Activated T-helper 9 cell treated with anti-CD3 and anti-CD28 coated beads, Interleukin-2, amount 50 U/mL, for 16 hours (primary cell): ENCODE results near the gene PWWP2B.

Experiments used
- DNase-seq: peaks from one replicate; pipeline ENCODE4 v3.0.0-alpha.2; 2020; ENCODE audit warnings: low read depth

The PWWP2B gene

DNA sequence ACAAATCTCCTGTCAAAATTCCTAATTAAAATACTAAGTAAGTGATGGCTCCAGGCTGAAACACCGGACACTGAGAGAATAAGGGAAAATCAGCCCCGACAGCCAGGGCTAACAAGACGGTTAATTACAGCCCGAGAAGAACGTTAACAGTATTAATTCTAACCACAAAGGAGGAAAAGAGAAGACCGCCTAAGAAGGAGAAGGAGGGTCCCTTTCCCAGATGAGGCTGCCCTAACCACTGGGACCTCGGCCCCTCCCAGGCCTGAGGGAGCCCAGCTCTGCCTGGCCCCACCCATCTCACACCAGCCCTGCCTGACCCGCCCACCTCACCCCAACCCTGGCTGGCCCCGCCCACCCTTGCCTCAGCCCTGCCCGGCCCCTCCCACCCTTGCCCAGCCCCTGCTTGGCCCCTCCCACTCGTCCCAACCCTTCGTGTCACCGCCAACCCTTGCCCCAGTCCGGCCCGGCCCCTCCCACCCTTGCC, 51.3 kb downstream of the PWWP2B start:
- DNase-seq: no peak

DNA sequence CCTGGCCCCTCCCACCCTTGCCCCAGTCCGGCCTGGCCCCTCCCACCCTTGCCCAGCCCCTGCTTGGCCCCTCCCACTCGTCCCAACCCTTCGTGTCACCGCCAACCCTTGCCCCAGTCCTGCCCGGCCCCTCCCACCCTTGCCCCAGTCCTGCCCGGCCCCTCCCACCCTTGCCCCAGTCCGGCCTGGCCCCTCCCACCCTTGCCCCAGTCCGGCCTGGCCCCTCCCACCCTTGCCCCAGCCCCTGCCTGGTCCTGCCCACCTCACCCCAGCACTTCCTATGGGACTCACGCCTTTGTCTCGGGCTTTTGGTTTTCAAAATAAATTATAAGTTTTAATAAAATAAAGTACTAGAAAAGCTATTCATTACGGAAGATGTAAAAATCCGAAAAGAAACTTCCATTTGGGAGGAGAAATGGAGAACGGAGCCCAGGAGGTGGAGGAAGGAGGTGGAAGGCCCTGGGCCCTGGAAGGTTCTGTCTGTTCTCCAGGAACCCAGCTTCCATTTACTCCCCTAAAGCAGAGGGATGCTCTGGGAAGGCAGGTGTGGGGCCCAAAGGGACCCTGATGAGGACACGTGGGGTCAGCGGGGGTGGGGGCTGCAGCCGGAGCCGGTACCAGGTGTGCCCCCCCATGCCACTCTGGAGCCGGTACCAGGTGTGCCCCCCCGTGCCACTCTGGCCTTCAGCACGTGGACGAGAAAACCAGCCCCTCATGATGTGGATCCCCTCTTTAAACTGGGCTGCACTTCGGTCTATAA, 52.2 kb downstream of the PWWP2B start:
- DNase-seq: no peak

DNA sequence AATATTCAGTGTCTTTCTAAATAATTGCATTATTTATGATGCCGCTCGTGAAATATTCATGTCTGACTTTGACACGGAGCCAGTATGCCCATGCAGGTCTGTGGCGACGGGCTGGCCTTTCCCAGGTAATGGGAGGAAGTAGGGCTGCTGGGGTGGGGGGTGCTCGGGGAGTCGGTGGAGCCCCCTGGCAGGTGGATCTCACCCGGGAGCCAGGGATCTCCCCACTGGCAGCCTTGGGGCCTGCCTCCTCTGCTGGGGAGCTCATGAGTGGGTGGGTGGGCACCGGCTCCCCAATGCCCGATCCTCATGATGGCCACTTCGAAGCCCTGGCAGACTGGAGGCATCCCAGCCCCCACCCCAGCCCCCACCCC, 52.8 kb downstream of the PWWP2B start:
- no peak for DNase-seq

DNA sequence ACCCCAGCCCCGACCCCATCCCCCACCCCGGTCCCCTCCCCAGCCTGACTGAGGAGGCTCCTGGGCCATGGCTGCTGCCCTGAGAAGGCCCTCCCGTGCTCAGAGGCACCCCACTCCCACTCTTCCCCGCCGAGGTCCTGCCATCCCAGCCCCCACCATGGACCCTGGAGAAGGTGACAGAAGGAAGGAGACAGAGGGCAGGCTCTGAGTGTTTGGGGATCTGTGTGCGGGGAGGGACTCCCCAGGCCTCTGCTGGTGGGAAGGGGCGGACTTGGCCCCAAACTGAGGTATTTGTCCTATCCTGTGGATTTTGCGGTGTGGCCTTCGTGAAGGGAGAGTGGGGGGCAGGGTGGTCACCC, 53.4 kb downstream of the PWWP2B start:
- no peak for DNase-seq

DNA sequence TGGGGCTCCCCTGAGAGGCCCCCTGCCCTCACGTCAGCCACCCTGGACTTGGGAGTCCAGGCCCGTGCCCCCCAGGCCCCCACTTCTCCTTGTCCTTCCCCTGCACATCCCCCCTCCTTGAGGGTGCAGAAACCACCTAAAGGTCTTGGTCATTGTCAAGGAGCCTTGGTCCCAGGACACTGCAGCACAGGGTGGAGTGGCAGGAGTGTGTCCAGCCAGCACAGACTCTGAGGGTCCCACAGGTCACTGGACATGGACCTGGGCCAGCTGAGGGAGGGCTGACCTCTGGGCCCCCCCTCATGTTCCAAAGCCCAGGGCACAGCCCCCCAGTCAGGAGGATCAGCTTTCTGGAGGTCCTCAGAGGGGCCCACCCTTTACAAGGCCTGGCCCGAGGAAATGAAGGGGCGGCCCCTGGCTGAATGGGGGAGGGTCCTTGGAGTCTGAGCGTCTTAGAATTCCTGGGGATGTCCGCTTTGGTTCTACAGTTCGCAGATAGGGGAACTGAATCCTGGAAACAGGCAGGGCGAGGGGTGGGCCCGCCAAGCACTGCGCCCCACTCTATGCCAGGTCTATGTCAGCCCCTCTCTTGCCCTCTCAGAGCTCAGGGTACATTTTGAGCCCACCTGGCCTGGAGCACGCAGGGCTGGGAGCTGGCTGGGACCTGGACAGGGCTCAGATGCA, 54.0 kb downstream of the PWWP2B start:
- no peak for DNase-seq

DNA sequence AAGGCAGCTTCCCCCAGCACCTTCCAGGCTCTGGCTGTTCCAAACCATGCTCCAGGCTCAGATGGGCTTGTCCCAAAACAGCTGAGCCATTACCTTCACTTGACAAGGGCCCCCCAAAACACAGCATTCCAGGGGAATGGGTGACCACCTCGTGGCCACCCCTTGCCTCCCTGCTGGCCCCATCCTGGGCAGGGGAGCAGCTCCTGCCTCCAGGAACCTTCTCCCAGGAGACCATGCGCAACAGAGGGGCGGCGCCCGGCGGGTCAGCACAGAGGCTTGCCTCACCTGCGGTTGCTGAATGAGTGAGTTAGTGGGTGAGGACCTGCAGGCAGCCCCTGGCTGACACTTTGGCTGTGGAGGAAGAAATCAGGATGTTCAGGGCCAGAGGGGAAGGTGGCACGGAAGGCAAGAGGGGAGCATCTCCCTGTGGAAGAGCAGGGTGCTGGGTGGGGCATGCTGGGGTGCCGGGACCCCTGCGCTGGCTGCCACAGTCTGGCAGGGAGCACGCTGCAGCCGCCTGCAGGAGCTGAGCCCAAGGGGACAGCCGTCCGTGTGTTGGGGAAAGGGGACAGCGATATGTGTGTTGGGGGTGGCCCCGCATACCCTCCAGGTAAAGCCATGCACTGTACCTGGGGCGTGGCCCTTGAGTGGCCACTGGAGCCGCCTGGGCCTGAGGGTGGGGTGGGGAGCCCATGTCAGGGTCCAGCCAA, 54.7 kb downstream of the PWWP2B start:
- no peak for DNase-seq

DNA sequence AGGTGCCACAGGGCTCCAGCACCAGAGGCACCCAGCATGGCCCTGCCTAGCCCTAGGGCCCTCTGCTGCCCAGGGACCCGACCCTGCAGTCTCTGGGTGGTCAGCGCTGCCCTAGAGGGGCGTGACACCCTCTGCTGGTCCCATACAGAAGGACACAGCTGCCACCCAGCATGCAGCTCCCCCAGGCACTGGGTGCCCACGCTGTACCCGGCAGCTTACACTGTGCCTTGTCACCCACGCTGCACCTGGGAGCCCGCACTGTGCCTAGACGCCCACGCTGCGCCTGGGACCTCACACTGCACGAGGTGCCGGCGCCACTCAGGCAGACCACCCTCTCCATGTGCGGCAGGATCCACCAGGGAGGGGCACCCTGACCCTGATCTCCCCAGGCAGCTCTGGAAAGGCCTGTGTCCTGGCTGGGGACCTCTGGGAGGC, 55.2 kb downstream of the PWWP2B start:
- DNase-seq: no peak

DNA sequence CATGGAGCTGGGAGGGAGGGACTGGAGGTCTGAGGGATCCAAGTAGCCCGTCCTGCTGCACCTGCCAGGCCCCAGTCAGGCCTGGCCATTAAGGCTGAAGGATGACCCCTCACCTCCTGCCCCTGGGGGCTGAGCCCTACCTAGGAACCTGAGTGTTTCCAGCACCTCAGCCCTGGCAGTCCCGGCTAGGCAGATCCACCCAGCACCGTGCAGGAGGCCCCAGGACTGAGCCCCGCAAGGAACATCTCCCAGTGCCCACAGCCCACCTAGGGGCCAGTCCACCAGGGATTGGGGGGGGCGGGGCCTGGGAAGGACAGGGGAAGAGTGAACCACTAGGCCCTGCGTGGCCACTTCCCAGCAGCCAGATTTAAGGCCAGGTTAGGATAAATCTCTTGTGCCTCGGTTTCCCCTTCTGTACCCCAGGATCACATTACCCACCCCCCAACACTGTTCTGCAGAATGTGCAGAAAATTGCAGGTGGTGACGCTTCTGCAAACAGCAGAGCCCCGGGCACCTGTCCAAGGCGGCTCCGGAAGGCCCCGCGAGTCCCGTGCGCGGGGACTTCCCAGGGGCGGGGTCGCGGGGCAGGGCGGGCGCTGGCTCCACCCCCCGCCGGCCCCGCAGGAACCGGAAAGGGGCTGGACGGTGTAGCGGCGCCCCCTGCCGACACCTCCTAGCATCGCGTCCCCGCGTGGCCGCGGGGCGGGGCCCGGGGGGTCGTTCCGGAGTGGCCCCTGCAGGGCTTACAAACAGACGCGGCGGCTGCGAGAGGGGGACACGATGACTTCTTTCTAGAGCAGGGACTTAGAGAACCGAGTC, 55.9 kb downstream of the PWWP2B start:
- DNase-seq: peak; percentile 85

DNA sequence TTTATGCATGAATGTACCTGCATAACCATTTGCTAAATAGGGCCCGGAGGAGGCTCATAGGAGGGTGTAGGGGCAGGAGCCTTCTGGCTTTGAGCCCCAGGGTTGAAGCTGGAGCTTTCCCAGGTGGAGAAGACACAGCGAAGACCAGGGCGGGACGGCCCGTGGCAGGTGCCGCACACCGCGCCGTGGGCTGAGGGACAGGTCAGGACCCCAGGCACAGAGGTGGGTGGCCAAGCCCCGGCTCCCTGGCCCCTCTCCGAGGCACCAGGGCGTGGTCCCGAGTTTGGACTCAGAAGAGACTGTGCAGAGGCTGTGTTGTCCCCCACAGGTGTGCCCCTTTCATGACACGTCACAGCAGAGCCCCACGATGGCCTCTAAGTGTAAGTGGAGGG, 56.5 kb downstream of the PWWP2B start:
- DNase-seq: no peak

DNA sequence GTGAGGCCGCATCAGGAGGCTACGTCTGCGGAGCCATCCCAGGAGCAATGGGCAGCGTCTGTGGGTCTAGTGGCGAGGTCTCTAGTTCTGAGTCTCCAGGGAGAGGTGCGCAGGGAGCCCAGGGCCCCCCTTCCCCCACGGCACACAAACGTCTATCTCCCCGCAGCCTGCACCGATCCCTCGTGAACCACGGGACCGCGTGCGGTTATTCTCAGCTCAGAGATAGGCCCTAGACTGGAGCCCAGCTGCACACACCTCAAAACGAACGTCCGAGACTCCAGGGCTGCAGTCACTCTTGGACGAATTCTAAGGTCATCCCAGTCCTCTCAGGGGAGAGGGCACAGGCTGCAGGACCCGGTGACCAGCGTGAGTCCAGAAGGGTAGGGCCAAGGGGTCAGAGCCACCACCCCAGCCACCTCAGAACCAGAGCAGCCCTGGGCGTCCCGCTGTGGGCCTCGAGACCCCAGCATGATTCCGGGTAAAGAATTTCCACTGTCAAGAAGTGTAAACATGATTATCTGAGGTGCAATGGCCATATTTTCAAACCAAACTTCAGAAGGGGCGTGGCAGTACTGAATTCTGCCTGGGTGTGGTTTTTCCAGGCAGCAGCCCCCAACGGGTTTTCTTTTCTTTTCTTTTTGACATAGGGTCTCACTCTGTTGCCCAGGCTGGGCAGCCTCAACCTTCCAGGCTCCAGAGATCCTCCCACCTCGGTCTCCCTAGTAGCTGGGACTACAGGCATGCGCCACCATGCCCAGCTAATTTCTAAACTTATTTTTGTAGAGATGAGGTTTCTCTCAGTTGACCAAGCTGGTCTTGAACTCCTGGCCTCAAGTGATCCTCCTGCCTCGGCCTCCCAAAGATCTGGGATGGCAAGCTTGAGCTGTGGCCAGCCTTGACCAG, 57.5 kb downstream of the PWWP2B start:
- no peak for DNase-seq

DNA sequence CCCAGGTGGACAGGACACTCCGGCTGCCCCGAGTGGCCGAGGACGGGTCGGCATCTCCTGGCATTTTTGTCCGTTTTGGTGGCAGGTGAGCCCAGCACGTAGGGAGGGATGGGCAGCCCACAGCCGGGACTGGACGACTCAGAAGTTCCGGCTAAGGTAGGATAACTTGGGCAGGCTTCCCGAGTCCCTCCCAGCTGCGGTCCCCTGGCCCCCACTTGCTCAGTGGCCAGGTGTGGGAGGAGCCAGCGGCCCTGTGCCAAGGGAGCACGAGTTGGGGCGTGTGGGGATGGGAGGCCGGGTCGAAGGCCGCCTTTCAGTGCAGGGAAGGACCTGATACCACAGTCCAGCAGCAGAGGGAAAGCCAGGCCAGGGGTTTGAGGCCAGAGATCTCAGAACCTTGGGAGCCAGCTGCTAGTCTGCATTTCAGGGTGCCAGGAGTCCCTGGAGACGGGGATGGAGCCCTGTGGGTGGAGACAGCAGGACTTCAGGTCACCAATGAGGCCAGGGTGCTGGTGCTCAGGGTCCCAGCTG, 58.5 kb downstream of the PWWP2B start:
- no peak for DNase-seq

DNA sequence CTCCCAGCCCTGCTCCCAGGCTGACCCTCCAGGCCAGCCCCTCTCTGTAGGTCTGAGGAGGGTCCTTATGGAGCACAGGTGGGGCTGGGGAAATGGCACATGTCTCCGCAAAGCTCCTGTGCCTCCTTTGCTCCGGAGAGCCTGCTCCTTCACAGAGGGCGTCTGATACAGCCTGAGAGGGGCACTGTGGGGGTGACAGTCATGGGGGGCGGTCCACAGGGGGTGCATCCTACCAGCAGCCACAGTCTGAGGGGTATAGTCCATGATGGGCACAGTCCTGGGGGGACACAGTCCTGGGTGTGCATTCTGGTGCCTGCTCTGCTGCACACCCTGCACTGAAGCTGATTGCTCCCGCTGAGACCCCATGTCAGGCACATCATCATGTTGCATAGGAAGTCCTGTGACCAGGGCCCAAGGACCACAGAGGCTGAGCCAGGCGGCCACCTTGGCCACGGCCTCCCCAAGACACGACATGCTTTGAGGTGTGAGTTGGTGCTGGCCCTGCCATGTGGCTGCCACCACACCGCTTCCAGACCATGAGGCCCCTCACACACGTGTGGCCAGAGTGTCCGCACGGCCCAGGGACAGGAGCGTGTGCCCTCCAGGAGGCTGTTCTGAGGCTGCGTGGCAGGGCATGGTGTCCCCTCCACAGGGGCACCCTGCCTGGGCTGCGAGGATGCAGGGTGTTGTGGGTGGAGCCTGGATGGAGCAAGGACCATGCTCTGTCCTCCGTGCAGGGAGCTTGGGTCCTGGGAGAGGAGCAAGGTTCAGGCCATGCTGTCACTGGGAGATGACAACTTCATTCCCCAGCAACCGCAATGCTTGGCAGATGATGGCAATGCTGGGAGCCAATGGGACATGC, 59.2 kb downstream of the PWWP2B start:
- no peak for DNase-seq

DNA sequence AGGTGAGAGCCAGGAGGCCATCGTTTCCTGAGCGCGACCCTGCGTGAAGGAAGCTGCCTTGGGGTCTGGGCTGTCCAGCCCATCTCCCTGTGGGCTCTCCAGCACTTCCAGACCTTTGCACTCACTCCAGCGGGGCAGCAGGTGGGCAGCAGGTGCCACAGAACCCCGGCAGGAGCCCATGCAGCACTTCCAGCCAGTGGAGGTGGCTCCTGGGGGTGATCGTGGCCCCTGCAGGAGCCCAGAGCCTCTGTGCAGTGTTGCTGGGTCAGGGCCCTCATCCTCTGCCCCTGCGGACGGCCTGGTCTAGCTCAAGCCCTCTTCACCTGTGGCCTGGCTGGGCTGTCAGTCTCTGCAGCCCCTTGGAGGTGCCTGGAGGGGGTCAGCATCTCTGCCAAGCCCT, 59.9 kb downstream of the PWWP2B start:
- no peak for DNase-seq

DNA sequence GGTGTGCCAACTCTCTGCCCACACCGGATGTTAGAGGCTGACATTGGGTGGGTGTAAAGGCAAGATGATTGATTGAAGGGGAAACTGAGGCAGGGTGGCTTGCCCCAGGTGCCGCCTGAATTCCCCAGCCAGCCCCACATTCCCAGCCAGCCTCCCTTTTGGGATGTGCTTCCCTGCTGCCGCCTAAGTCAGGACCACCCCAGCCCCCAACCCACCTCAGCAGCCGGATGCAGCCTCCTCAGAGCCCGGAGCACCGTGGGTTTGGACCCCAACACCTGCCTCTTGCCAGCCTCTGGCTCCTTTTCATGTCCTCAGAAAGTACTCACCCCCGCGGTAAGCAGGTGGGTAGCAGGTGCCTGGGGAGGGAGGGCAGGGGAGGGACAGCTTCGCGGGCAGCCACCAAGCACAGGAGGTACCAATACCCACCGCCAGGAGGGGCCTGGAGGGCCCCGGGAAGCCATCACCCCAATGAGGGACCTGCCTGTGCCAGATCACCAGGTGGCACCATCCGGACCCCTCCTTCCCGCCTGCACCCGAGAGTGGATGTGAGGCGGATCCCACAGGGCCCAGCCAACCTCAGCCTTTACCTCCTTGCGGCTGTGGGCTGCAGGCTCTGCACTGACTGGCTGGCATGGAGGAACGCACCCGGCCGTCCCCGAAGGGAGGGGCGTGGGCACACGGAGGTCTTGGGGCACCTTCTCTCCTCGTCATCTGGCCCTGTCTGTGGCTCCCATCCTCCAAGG, 60.5 kb downstream of the PWWP2B start:
- no peak for DNase-seq

DNA sequence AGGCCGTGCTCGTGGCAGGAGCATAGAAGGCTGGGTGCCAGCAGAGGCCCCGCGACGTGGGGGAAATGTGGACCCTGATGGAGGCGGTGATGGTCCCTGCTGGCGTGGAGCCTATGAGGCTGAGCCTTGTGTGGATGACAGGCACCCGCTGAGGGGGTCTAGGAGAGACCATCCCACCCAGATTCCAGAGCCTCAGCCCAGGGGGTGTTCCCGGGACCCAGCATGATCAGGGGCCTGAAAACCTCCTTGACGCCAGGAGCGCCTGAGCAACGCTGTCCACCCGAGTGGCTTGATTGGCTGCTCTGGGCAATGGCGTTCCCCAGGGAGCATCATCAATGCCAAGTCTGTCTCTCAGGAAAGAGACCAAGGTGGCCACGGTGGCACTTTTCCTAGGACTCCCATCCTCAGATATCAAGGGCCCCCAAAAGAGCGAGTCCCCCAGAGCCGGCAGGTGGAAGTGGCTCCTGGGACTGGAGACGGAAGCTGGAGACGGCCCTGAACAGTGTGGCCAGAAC, 61.1 kb downstream of the PWWP2B start:
- no peak for DNase-seq

DNA sequence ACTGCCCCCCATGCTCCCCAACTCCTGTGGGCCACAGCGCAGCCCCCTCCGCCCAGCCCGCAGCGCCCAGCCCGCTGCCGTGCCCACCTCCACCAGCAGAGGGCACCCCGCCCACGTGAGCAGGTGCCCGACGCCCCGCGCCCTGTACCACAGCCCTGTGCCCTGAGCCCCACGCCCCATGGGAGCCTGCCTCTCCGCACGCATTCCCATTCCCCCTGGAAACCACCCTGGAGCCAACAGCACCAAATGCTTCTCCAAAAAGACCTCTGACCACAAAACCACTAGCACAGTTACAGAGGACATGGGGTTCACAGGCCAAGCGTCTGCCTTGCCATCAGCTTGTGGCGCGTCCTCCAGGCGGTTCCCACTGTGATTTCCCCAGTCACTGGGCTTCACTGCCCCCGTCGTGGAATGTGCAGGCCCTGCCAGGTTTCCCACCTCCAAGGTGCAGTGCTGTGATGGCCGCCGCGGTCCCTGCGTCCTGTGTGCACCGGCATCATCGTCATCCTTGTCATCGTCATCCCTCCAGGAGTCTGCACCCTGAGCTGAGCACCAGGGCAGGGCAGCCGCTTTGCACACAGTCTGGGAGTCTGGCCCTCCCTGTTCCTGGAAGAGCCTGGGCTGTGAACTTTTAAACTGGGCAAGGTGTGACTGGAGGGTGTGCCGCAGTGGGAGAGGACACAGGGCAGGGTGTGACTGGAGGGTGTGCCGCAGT, 61.7 kb downstream of the PWWP2B start:
- peak; percentile 57 for DNase-seq

DNA sequence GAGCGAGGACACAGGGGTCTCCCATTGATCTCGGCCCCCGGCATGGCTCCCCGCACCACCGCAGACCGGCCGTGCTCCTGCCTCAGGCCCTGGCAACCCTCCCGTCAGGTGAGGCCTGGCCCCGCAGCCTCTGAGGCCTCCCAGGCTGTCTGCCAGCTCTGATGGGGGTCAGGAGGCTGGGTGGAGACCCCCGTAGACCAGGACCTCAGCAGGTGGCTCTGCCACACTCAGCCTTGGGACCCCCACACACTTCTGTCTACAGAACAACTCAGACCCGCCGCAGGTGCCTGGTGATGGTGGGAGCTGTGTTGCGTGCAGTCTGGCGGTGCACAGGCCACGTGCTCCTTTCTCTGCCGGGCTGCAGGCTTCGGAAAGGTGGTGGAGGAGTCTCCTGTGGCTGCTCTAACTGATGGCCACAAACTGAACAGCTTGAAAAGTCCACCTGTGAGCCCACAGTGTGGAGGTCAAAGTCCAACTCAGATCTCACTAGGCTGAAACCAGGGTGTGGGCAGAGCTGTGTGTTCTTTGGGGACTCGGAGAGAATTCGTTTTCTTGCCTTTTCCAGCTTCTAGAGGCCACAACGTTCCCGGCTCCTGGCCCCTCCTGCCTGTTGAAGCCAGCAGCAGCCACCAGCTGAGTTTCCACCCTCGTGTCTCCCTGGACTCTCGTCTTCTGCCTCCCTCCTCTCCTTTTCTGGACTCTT, 62.5 kb downstream of the PWWP2B start:
- DNase-seq: no peak

DNA sequence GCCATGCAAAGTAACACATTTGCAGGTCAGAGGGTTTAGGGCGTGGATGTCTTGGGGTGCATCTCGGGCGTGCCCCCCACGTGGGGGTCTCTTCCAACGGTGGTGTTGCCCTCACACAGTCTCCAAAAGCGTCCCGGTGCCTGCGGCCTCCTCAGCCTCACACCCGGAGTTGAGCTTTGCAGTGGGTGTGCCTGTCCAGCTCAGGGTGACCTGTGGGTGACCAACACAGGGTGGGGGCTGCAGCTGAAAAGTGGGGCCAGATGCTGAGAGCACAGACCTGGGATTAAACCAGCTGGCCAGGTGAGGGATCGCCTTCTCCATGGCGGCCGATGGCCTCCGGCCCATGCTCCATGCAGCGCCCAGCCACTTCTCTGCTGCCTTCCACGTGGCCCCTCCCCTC, 63.1 kb downstream of the PWWP2B start:
- no peak for DNase-seq
